OCI-LY1 (cell line): ENCODE results near the gene RNF115.
A peak's percentile ranks its signal among the peaks of the same experiment; 100 is the strongest.

Experiments used
- H2AFZ ChIP-seq: fragments of 200-600 bp; sonication (generic), shearing (Covaris generic); 2 replicates; pipeline ENCODE4 v1.6.0; 2014; ENCODE audit warnings: antibody characterized with exemption, mild to moderate bottlenecking, low read length
- H3F3A ChIP-seq: fragments of 200-600 bp; sonication (generic), shearing (Covaris generic); 2 replicates; pipeline ENCODE4 v1.6.0; 2014; ENCODE audit warnings: mild to moderate bottlenecking, antibody characterized with exemption, low read length, moderate library complexity; ENCODE audit not compliant: insufficient read depth
- H3K27ac ChIP-seq: fragments of 200-600 bp; sonication (generic); 2 replicates; pipeline ENCODE4 v1.5.1; 2014; ENCODE audit warnings: low read length, mixed run types, mild to moderate bottlenecking, low read depth; ENCODE audit not compliant: poor library complexity, severe bottlenecking
- H3K27me3 ChIP-seq: fragments of 200-600 bp; sonication (generic); 2 replicates; pipeline ENCODE4 v1.6.0; 2014; ENCODE audit warnings: antibody characterized with exemption, mild to moderate bottlenecking, low read length, moderate library complexity; ENCODE audit not compliant: insufficient read depth
- H3K36me3 ChIP-seq: fragments of 200-600 bp; sonication (generic); 2 replicates; pipeline ENCODE4 v1.6.1; 2014; ENCODE audit warnings: mild to moderate bottlenecking, antibody characterized with exemption, low read length, moderate library complexity, mixed read lengths; ENCODE audit not compliant: insufficient read depth
- H3K4me1 ChIP-seq: fragments of 200-600 bp; sonication (generic); 2 replicates; pipeline ENCODE4 v1.5.1; 2014; ENCODE audit warnings: mild to moderate bottlenecking, low read length, moderate library complexity; ENCODE audit not compliant: insufficient read depth, severe bottlenecking
- H3K4me2 ChIP-seq: fragments of 200-600 bp; sonication (generic), shearing (Covaris generic); 2 replicates; pipeline ENCODE4 v1.6.1; 2014; ENCODE audit warnings: low read length
- H3K4me3 ChIP-seq: fragments of 200-600 bp; sonication (generic); 2 replicates; pipeline ENCODE4 v1.5.1; 2014; ENCODE audit warnings: low read length, low read depth, mild to moderate bottlenecking, mixed read lengths; ENCODE audit not compliant: poor library complexity, severe bottlenecking
- H3K79me2 ChIP-seq: fragments of 200-600 bp; shearing (Covaris generic); 2 replicates; pipeline ENCODE4 v1.6.1; 2016; ENCODE audit warnings: mixed run types, low read length, mixed read lengths; ENCODE audit not compliant: insufficient read depth
- H3K9ac ChIP-seq: fragments of 200-600 bp; sonication (generic), shearing (Covaris generic); 2 replicates; pipeline ENCODE4 v1.6.1; 2014; ENCODE audit warnings: mild to moderate bottlenecking, low read length, mixed read lengths
- H3K9me2 ChIP-seq: fragments of 200-600 bp; sonication (generic), shearing (Covaris generic); 2 replicates; pipeline ENCODE4 v1.6.1; 2014; ENCODE audit warnings: low read depth, mild to moderate bottlenecking, low read length, mixed read lengths
- H3K9me3 ChIP-seq: fragments of 200-600 bp; shearing (Covaris generic); 2 replicates; pipeline ENCODE4 v1.6.1; 2014; ENCODE audit warnings: low read length, mixed read lengths
- H4K20me1 ChIP-seq: fragments of 200-600 bp; sonication (generic), shearing (Covaris generic); 2 replicates; pipeline ENCODE4 v1.6.0; 2016; ENCODE audit warnings: mild to moderate bottlenecking, low read length; ENCODE audit not compliant: insufficient read depth
- EZH2 ChIP-seq: fragments of 200-600 bp; sonication (generic), shearing (Covaris generic); IDR thresholded peaks from 2 replicates; pipeline ENCODE4 v1.8.0; 2017; ENCODE audit warnings: borderline replicate concordance, mixed run types, mild to moderate bottlenecking, antibody characterized with exemption, low read length, moderate library complexity, mixed read lengths
- TF ChIP-seq, protein P1 (sequence below): fragments of 200-600 bp; sonication (generic), shearing (Covaris generic); IDR thresholded peaks from 2 replicates; pipeline ENCODE4 v1.5.1; 2017; ENCODE audit warnings: mild to moderate bottlenecking, antibody characterized with exemption, low read length, moderate library complexity, mixed read lengths

Gene RNF115

GRCh38 chr1:145858238-145858900, 34.5 kb upstream of the RNF115 start:
- Histone ChIP-seq H3K9ac (peak overlapping the region; percentile 65), H3K9me2 (no peaks in the 10 kb centered on the region), H3K27ac (no peak overlapping the region), H4K20me1 (no peaks in the 10 kb centered on the region), H2AFZ (no peak overlapping the region), H3K36me3 (peaks cover 16% of the 10 kb centered on the region; the same call in 1 of the 2 replicates), H3K4me1 (peaks cover 12% of the 10 kb centered on the region), H3K79me2 (no peaks in the 10 kb centered on the region), H3K27me3 (no peaks in the 10 kb centered on the region), H3K4me2 (peak overlapping the region; percentile 66), H3F3A (no peaks in the 10 kb centered on the region), H3K9me3 (no peaks in the 10 kb centered on the region), H3K4me3 (peak overlapping the region; percentile 69)
- TF ChIP-seq, protein P1, sequence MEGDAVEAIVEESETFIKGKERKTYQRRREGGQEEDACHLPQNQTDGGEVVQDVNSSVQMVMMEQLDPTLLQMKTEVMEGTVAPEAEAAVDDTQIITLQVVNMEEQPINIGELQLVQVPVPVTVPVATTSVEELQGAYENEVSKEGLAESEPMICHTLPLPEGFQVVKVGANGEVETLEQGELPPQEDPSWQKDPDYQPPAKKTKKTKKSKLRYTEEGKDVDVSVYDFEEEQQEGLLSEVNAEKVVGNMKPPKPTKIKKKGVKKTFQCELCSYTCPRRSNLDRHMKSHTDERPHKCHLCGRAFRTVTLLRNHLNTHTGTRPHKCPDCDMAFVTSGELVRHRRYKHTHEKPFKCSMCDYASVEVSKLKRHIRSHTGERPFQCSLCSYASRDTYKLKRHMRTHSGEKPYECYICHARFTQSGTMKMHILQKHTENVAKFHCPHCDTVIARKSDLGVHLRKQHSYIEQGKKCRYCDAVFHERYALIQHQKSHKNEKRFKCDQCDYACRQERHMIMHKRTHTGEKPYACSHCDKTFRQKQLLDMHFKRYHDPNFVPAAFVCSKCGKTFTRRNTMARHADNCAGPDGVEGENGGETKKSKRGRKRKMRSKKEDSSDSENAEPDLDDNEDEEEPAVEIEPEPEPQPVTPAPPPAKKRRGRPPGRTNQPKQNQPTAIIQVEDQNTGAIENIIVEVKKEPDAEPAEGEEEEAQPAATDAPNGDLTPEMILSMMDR, result no peak
- TF ChIP-seq EZH2, result no peak

DNA sequence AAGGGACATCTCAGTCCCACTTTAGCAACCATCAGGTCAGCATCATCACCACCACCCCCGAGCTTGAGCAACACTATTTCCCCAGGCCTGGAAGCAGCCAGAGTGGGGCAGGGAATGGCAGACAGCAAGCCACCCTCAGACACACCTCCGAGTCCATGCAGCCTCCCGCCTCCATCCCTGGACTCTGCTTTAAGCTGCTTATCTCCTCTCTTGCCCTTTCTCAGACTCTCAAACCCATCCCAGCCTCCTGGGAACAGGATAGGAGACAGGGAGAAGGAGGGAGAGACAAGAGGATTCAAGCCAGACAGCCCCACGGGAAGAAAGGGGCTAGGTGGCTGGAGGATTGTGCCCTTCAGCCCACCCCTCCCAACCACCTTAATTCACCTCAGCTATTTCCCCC, 33.3 kb upstream of the RNF115 start:
- Histone ChIP-seq H3K9me3 (no peaks in the 10 kb centered on the region), H3K9ac (no peak overlapping the region), H3K36me3 (peaks cover 18% of the 10 kb centered on the region; the same call in 1 of the 2 replicates), H3F3A (no peaks in the 10 kb centered on the region), H3K27me3 (no peaks in the 10 kb centered on the region), H3K79me2 (no peaks in the 10 kb centered on the region), H3K4me1 (peaks cover 12% of the 10 kb centered on the region), H4K20me1 (no peaks in the 10 kb centered on the region), H3K4me2 (no peak overlapping the region), H3K27ac (no peak overlapping the region), H3K9me2 (no peaks in the 10 kb centered on the region), H2AFZ (no peak overlapping the region), H3K4me3 (no peak overlapping the region)
- TF ChIP-seq EZH2, result no peak
- TF ChIP-seq, protein P1, result no peak

DNA sequence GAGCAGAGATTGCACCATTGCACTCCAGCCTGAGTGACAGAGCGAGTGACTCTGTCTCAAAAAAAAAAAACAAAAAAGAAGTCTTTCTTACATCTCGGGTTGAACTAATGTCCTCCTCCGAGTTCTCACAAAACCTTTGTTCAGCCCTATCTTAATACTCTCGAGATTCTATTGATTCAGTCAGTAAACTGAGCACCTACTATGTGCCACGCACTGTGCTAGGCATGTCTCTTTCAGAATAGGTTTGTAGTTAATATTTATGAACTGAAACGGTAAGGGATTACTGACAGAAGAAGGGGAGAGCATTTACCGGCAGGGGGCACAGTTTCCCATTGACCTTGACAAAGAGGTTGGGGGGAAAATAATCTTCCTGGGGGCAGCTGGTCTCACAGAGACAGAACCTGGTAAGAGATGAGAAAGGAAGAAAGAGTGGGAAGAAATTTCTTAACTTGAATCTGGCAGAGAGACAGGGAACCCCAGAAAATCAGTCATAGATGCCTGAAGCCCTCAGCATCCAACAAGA, 31.6 kb upstream of the RNF115 start:
- Histone ChIP-seq H3K4me1 (peaks cover 12% of the 10 kb centered on the region), H3F3A (no peaks in the 10 kb centered on the region), H3K27ac (no peak overlapping the region), H3K9ac (no peak overlapping the region), H3K9me3 (no peaks in the 10 kb centered on the region), H3K4me3 (no peak overlapping the region), H4K20me1 (no peaks in the 10 kb centered on the region), H3K79me2 (no peaks in the 10 kb centered on the region), H3K36me3 (peaks cover 28% of the 10 kb centered on the region; the same call in 1 of the 2 replicates), H3K27me3 (no peaks in the 10 kb centered on the region), H2AFZ (no peak overlapping the region), H3K9me2 (no peaks in the 10 kb centered on the region), H3K4me2 (no peak overlapping the region)
- TF ChIP-seq, protein P1, result peak; percentile 63
- no peak for TF ChIP-seq EZH2
